NCI-H82 (cell line): ENCODE data around the gene MAP6.

Source experiments
- DNase-seq: peaks from one replicate; lab custom pipeline; 2025; lab: John Stamatoyannopoulos, UW

The MAP6 gene

DNA sequence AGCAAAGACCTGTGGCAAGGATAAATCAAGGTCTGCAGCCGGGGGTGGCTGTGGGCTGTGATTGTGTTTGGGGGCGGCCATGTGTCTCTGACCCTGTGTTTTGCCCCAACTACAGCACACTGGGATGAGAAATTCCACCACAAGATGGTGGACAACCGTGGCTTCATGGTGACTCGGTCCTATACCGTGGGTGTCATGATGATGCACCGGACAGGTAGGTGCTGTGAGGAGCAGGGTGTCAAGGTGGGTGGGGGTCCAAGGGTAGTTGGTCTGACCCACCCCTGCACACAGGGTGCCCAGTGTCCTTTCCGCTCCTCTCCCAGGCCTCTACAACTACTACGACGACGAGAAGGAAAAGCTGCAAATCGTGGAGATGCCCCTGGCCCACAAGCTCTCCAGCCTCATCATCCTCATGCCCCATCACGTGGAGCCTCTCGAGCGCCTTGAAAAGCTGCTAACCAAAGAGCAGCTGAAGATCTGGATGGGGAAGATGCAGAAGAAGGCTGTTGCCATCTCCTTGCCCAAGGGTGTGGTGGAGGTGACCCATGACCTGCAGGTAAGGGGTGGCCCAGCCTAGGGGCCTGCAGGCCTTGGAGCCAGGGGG is 100.1 kb downstream of the MAP6 start:
- no peak for DNase-seq

DNA sequence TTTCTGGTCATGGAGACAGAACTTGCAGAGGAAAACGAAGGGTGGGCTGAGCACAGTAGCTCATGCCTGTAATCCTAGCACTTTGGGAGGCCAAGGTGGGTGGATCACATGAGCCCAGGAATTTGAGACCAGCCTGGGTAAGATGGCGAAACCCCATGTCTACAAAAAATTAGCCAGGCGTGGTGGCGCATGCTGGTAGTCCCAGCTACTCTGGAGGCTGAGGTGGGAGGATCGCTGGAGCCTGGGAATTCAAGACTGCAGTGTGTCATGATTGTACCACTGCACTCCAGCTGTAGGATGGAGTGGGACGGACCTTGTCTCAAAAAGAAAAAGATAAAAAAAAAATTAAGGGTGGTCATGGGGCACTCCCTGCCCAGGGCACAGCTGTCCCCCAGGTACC is 100.9 kb downstream of the MAP6 start:
- DNase-seq: no peak

DNA sequence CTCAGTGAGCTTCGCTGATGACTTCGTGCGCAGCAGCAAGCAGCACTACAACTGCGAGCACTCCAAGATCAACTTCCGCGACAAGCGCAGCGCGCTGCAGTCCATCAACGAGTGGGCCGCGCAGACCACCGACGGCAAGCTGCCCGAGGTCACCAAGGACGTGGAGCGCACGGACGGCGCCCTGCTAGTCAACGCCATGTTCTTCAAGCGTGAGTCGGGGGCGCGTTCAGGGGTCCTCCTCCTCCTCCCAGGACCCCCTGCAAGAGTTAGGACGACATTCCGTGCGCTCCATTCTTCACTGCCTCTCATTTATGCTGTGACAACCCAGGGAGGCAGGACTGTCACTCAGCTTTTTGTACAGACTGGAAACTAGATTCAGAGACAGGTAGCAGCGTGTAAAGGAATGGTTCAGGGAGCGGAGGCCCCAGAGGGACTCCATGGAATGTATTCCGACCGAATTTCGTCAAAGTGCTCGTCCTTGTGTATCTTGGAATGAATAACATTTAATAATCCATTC is 102.0 kb downstream of the MAP6 start:
- no peak for DNase-seq

DNA sequence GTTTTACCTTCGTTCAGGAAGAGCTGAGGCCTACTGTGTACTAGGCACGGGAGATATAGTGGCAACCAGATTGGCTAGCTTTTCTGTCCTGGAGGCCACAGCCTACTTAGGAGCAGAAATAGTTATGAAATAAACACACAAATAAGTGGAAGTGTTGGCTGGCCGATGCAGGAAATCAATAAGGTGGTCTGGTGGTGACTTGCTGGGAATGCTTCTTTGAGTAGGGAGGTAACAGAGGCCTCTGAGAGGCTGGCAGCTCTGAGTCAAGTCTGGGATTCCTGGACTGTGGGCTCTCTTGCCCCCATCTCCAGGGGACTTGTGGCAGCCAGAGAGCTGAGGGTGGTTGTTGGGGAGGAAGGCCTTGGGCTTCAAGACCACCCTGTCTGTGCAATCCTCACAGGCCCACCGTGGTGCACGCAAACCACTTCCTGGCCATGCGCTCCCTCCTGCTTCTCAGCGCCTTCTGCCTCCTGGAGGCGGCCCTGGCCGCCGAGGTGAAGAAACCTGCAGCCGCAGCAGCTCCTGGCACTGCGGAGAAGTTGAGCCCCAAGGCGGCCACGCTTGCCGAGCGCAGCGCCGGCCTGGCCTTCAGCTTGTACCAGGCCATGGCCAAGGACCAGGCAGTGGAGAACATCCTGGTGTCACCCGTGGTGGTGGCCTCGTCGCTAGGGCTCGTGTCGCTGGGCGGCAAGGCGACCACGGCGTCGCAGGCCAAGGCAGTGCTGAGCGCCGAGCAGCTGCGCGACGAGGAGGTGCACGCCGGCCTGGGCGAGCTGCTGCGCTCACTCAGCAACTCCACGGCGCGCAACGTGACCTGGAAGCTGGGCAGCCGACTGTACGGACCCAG is 102.7 kb downstream of the MAP6 start:
- DNase-seq: no peak

DNA sequence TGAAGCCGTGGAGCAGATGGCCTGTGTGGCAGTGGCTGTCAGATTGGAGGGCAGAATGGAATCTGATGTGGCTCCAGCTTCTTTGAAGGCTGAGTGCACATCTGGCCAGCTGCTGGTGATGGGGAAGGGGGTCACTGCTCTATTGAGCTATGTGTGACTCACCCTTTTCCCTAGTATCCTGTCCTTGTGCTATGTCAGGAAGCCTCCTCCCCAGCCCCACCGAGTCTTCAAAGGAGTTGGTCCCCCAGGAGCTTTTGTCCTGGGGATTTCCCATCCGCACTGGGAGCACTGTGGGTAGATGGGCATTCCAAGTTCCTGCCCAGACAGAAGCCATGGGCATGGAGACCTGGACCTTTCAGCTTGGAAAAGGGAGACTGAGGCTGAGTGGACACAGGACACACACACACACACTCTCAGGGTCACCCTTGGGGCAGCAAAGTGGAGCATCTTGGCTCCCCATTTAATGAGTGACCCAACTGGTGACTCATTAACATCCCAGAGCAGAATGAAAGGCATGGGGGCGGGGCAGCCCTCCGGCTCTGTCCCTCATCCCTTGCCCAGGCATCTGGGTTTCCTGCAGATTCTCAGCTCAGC is 103.5 kb downstream of the MAP6 start:
- DNase-seq: no peak

DNA sequence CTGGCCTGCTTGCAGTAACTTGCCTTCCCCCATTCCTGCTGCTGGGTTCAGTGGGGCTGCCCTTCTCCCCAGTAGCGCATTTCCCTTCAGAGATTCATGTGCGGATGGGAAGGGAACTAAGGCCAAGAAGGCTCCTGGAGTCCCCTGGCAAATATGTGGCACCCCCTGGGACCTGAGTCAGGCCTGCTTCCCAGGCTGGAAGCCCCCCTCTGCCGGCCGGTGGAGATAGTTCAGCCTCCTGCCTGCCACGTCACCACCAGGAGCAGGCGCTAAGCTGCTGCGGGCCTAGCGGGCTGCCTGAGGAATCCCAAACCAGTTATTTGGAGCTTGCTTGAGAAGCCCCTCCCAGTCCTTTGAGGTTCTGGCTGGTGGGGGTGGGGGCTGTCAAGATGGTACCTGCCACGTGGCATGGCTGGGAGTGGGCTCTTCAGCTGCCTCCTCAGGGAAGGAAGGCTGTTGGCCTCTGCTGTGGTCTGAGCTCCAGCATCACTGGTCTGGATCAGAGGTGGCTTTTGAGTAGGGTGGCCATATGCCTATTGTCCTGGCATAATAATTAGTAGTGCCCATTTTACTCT is 104.8 kb downstream of the MAP6 start:
- DNase-seq: no peak

DNA sequence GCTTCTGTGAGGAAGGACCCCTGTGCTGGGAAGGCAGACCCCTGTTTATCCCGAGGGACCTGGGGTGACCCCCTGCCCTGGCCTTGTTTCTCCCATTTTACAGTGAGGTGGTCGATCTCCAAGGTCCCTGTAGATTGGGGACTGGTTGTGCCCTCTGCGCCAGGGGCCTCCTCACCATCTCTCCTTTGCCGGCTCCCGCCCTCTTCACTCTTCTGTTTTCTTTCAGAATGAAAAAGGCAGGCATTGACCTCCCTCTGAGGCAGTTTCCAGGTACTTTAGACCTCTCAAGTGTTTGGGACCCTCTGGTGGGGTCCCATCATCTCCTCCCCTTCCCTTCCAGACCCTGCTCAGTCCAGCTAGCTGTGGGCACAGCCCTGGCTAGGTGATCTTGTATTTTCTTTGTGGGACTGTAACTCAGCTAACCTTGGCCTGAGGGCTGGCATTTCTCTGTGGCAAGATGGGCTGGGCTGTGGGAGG is 105.3 kb downstream of the MAP6 start:
- no peak for DNase-seq

DNA sequence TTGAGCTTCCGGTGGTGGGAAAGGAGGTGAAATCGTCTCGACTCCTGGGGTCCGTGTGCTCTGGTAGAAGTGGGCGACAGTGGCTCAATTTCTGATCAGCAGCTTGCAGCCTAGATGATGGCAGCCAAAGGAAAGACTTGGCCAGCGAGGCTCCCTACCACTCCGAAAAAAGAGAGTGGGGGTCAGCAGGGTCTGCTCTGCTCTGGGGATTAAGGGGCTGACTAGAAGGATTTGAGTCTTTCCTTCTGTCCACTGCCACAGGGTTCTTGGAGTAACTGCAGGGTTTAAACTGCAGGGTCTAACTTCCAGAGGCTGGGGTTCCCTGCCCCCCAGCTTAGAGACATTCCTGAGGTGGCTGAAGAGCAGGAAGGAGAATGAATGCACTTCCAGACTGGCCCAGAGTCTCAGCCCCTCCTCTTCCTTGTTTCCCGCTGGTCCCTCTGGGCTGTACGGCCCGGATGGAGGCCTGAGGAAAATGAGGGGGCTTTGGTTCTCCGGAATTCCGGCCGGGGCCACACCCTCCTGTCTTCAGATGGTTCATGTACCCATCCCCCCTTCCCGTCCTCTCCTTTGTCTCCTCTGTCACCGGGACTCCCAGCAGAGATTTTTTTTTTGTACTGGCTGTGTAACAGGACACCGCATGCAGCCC is 105.9 kb downstream of the MAP6 start:
- DNase-seq: peak; percentile 42

DNA sequence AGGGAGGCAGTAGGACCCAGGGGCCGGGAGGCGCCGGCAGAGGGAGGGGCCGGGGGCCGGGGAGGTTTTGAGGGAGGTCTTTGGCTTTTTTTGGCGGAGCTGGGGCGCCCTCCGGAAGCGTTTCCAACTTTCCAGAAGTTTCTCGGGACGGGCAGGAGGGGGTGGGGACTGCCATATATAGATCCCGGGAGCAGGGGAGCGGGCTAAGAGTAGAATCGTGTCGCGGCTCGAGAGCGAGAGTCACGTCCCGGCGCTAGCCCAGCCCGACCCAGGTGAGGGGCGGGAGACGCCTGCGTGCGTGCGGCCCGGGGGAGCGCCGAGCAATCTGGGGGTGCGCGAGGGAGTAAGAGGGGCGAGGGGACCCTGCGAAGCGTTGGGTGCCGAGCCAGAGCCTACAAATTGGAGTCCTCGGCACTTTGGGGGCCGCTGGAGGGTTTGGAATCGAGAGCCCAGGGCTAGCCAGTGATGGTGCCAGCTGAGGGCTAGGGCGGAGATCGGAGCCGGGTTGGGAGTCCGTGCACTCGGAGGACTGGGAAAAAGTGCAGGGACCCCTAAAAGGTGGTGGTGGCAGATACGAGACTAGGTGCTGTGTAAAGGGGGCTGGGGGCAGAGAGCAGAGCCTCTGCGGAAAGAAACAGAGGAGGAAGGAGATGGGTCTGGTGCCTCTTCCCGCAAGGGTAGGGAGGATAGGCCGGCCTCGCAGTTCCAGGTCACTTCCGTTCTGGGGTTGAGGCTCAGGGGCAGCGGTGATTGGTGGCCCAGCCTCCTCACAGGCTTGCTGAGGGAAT is 106.6 kb downstream of the MAP6 start, which contains the start of gene SERPINH1:
SERPINH1 (plus strand) TSS at position 206 of the 788 bp plus-strand sequence. CDS start 4,097 bp downstream, outside the sequence.
- peak; percentile 61 for DNase-seq

DNA sequence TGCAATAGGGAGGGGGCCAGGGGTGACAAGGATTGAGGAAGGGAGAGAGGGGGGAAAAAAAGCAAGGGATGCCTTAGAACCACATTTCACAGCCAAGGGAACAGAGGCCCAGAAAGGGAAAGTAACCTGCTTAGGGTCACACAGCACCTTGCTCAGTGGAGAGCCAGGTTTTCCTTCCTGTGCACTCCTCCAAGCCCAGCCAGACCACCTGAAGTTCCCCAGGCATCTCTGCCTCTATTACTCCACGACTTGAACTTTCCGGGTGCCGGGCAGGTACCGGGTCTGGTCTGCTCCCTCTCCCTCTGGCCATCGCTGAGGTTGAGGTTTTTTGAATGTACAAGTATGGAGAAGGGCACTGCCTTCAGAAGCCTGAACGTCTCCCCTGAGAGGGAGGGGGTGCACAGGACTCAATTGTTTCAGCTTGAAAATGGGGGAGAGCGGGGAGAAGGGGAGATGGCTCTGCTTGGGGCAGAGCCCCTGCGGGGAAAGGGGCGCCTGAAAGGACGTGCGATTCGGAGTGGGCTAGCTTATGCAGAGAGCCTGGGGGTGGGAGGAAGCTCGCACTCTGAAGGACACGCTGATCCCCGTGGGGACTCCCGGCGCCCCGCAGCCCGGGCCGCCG is 107.3 kb downstream of the MAP6 start:
- no peak for DNase-seq

DNA sequence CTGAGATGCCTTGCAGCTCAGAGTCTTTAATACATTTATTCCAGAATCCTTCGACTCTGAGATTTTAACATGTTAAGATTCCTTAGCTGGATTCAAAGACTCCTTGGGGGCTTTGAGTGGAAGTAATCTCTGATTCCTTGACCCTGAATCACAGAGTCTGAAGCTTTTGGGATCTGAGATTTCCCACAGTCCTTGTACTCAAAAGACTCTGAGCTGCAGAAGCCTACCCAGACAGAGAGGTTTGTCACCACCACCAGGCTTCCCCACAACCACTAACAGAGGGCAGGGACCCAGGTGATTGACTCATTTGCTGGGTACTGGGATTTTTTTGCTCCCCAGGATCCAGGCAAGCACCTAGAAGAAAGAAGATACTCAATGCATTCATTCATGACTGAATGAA is 108.2 kb downstream of the MAP6 start:
- DNase-seq: no peak

DNA sequence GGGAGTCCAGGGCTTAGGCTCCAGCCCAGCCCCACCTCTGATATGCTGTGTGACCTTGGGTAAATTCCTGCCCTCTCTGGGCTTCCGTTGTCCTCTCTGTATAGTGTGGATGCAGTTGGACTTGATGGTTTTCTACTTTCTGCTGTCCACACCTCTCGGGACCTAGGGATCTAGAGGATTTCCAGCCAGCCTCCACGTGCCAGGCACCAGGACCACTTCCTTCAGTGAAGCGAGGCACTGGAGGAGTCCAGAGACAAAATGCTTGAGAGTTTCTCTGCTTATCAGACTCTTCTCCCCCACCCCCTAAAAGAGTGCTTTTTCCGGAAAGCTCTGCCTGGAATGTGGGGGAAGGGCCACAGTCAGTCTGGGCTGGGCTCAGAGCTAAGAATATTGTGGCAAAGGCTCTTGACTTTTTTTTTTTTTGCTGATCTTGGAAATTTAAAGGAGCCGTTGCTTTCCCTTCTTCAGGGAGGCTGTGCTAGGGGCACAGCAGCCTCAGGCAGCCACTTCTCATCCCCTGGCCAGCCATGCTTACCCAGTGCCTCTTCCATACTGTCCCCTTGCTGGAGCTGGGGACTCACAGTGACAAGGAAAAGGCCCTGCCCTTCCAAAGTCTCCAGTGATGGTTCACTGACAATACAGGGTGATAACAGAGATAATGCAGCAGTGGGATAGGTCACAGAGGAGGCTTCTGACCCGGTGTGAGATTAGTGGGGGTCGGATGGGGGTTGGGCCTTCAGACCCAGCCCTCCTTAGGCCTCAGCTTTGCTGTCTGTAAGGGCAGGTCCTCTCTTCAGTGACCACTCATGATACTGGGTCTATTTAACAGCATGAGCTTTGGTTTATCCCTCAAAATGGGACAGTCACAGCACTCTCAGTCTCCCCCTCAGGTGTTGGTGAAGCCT is 109.6 kb downstream of the MAP6 start:
- no peak for DNase-seq

DNA sequence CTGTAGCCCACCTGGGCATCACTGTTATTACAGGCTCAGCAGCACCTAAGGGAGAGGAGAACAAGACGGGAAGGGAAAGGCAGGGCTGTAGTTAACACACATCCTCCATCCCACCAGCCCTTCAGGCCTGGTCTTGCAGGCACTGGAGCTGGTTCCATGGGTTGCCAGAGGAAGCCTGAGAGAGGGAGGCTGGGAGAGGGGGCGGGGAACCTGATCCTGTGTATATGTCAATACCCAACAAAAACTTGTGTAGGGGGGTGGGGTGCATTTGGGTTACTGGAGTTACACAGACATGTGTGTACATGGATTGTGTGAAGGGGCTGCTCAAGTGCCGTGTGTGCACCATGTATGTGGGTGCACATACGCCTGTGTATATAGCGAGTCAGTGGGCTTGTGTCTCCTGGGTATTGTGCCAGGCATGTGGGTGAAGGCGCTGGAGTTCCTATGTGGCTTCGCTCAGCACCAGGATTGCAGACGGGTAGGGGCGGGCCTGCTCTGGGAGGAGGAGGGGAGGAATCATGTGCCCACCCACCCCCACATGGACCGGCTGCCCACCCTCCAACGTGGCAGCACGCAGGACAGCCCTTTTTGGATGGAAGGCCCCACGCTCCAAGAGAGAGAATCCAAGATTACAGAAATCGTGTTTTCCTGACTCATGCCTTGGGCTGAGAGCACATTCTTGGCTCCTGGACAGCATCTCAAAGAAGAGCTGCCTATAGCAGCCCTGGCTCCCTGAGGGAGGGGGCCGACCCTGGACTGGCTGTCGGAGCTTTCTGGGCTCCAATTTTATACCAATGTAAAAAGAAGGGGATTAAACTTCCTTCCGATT is 111.0 kb downstream of the MAP6 start:
- no peak for DNase-seq

DNA sequence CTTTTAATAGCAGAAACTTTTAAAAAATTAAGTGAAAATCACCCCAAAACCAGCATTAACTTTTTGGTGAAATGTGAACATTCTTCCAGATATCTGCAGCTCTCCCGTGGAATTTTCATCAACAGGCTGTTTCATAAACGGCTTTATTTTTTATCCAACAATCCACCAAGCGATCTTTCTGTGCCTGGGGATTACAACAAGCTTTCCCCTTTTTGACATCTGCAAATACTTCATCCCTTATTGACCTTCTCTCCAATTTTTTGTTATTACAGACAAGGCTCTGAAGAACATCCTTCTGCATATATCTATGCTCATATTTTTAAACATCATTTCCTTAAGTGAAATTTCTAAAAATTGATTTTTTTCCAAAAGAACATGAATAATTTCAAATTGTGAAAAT is 112.6 kb downstream of the MAP6 start:
- no peak for DNase-seq

DNA sequence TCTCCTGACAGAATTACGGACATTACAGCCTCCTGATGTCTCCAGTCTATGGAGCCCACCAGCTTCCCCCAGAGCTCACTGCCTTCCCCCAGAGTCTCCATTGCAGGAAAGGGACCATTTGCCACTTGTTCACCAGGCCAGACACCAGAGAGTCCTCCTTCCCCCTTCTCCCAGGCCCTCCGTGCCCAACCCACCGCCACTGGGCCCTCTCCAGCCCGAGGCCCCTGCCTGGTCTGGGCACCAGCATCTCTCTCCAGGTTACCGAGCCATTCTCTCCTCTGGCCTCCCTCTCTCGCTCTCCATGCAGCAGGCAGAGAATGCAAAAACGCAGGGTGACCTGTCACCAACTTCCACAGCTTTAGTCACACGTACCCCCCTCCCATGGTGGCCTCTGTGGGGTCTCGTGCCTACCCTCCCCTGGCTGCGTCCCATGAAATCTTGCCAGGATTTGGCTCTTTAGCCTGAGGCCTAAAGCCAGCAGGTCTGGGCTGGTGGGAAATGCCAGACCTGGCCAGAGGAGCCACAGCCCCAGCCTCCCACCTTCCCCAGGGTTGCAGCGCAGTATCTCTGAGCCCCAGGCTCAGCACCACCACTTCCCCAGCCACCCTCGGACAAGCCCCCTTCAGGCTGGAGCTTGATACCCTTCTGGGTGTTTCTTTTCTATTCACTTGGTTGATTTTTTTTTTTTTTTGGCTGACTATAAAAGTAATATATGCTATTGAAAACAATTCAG is 113.6 kb downstream of the MAP6 start:
- DNase-seq: no peak

DNA sequence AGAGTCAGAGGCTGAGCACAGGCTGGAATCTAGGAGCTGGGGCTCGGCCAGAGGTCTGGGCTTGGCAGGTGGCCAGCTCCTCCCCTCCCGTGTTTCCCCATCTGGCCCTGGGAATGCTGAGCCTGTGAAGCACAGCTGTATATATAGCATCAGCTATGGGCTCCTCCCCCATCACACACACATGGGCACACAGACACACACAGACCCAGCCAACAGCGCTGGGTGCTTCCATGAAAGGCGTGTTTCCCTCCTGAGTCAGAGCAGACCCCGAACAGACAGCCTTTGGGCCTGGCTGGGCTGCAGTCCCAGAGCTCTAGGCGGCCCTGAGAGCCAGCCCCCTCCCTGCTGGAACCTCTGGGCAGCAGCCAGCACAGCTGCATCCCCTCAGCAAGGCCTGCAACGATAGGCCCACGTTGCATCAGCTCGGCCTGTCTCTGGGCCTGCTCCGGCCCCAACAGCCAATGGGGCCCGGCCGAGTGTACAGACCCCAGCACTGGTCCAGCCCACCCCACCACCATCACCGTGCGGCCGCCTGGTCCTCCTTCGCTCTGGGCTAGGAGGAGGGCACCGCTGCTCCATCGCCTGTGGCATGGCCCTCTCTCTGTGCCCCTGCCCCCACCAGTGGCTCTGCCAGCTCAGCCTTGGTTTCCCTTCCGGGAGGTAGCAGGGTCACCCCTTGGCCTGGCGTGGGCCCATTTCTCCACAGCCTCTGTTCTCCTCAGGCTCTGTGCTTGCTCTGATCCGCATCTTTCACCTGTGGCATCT is 114.4 kb downstream of the MAP6 start:
- DNase-seq: peak; percentile 84

DNA sequence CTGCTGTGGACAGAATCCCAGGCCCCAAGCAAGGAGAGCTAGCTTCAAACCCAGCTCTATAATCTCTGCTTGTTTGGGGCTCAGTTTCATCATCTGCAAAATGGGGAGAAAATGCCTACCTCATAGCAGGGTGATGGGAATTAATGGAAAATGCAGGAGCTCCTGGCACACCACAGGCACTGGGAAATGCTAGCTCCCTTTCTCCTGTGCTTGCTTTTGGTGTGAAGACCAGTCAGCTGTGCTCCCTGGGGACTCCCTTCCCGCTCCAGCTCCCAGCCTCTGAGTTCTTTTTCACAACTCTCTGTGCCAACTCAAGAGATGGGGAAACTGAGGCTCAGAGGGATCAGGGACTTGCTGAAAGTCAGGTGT is 115.0 kb downstream of the MAP6 start:
- DNase-seq: no peak
